Measurements from ENCODE around the gene KLK15. TPM values are rescaled to one million over a fixed set of nuclear protein-coding genes. Genes with fewer than 3 reads are reported as not detected.

KLK15 gene
- total RNA-seq, 1 donor from 2014 or later = not detected

DNA sequence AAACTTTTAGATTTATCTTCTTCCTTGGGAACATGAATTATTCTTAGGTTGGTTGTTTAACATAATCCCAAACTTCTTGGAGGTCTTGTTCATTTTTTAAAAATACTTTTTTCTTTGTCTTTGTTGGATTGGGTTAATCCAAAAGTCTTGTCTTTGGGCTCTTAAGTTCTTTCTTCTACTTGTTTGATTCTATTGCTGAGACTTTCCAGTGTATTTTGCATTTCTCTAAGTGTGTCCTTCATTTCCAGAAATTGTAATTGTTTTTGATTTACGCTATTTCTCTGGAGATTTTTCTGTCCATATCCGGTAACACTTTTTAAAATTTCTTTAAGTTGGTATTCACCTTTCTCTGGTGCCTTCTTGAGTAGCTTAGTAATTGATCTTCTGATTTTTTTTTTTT, 9.8 kb upstream of the KLK15 start:
- no peak for ATAC-seq

DNA sequence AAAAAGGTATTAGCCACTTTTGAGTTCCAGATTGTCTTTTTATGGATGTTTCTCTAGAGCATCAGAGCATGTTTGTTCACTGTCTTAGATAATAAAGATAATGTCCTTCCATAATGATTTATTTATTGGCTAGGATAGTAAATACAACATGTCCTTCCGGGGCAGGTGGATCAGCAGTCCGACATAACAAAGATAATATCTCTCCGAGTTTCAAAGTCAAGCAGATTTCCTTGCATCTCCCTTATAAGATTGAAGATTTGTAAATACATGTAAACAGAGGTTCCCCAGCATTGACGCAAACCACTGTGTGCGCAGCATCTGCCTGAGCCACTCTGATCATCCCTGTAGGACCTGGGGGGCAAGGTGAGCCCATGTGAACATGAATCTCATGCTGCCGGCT, 8.8 kb upstream of the KLK15 start:
- no peak for ATAC-seq

DNA sequence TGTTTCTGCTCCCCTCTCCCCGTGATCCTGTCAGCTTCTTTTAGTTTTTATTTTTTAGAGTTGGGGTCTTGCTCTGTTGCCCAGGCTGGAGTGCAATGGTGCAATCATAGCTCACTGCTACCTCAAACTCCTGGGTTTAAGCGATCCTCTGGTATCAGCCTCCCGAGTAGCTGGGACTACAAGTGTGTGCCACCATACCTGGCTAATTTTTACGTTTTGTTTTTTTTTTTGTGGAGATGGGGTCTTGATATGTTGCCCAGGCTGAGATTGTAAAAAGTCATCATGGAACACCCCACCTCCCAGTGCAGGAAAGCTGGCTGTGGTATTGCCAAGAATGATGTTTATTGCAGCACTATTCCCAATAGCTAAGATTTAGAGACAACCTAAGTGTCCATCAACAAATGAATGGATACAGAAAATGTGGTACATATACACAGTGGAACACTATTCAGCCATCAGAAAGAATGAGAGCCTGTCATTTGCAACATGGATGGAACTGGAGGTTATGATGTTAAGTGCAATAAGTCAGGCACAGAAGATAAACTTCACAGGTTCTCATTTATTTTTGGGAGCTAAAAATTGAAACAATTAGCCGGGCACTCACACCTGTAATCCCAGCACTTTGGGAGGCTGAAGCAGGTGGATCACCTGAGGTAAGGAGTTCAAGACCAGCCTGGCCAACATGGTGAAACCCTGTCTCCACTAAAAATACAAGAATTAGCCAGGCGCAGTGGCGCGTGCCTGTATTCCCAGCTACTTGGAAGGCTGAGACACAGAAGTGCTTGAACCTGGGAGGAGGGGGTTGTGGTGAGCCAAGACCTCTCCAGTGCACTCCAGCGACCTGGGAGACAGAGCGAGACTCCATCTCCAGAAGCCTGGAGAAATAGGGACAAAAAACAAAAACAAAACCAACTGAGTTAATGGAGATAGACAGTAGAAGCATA, 6.6 kb upstream of the KLK15 start:
- no peak for ATAC-seq

DNA sequence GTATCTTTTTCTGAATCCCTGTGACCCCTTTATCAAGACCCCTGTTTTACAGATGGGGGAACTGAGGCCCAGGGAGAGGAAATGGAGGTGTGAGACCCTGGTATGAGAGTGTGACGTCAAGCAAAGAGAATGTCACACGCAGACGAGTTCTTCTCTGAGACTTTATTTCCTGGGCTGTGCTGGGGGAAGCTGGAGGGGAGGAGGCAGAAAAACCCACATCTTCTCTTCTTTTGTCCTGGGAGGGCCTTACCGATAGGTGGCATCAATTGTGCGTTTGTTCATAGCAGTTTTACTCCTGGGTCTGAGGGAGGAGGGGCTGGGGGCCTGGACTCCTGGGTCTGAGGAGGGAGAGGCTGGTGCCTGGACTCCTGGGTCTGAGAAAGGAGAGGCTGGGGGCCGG, 4.9 kb upstream of the KLK15 start:
- no peak for ATAC-seq

DNA sequence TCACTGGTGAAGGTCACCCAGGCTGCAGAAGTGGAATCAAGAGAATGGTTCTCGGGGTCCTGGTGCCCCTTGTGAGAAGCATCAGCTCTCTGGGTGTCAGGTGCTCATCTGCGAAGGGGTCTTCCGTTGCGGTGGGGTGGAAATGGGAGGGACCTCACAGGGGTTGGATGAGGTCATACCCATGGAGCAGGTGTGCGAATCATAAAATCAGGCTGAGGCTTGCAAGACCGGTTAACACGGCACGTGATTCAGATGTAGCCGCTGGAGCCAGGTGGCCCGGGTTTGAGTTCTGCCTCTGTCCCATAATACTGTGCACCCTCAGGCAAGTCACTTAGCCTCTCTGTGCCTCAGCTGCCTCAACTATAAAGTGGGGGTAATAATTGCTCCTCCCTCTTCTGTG, 3.9 kb upstream of the KLK15 start:
- peak; percentile 45 for ATAC-seq

DNA sequence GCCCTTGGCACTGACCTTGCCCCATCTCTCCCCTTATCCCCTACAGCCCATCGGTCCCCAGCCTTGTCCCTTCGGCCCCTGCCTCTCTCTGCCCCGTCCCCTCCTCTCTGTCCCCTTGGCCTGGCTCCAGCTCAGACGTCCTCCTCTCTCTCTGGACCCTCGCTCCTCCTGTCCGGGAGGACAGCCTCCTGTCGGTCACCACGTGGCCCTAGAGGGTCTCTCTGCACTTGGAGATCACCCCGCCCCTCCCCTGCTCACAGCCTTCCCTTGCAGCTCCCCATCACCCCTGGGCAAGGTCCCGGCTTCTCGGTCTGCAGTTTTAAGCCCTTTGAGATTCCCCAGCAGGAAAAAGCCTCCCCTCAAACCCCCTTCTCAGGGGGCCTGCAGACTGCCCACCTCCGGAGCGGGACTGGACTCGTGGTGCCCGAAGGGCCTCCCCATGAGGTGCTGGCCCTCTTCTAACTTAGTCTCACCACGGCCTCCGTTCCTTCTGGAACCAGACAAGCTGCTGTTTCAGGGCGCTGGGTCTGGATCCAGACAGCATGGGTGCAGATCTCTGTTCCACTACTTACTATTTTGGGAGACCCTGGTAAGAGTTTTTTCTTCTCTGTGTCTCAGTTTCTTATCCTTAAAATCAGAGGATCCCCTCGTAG, 3.3 kb upstream of the KLK15 start:
- peak; percentile 6 for ATAC-seq

DNA sequence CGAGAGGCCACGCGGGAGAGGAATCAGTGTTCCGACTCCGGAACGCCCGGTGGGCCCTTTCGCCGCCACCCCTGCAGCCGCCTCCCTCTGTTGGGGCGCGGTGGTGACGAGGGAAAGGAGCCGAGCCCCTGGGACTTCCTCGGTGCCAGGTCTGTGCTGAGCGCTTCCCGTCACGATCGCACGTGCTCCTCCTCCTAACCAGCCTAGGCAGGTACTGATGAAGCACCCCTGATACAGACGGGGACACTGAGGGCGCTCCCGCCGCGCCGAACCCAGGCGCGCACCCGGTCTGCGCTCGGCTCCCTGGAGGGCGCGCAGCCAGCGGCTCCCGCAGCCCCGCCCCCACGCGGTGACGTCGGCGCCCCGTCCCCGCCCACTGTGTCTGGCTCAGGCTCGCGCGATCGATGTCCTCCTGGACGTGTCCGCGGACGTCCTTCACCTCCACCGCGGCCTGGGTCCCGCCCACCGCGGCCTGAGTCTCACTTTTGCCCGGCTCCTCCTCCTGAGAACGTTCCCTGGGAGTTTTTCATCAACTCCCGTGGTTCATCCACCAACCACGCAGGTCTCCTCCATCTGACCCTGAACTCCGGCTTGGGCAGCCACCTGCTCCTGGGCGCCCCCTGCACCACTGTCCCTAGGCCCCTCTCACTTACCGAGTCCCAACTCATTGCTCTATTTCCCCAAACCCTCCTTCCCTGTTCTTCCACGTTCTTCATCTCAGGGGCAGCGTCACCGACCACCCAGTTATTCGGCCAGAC, 2.6 kb upstream of the KLK15 start:
- ATAC-seq = peak; percentile 90

DNA sequence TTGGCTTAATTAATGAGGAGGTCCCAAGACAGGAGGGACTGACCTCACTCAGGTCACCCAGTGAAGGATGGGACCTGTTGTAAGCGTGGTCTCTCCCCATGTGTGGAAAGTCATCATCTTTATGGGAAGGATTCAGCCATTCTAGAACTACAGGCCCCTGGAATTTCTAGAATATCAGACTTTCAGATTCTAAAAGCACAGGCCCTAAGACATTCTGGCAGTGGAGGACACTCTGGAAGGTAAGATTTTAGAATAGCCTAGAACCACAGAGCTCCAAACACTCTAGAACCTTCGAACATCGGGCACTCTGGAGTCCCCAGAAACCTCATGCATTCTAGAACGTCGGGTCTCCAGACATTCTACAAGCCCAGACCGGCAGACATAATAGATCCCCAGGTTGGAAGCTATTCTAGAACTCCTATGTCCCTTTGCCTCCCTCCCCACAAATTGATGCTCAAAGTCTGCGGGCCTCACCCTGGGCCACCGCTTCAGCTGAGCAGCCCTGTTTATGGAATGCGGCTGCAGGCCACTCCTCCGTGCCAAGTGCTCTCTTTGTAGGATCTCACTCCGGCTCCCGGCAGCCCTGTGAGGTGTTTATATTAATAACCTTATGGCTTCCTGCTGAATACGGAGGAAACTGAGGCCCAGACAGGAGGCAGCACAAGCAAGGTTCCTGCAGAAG, 1.9 kb upstream of the KLK15 start:
- peak; percentile 7 for ATAC-seq

DNA sequence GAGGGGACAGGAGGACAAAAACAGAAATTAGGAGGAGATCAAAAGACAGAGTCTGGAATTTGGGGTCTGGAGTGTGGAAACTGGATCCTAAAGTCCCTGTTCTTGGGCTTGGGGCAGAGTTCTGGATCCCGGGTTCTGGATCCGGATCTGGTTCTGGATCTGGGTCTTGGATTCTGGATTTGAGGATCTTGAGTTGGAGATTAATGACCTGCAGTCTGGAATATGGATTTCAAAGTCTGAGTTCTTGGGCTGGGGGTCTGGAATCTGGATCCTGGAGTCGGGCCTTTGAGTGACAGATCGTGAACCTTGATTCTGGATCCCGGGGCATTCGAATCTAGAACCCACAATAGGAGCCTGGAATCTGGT, 411 bp upstream of the KLK15 start:
- ATAC-seq = no peak

DNA sequence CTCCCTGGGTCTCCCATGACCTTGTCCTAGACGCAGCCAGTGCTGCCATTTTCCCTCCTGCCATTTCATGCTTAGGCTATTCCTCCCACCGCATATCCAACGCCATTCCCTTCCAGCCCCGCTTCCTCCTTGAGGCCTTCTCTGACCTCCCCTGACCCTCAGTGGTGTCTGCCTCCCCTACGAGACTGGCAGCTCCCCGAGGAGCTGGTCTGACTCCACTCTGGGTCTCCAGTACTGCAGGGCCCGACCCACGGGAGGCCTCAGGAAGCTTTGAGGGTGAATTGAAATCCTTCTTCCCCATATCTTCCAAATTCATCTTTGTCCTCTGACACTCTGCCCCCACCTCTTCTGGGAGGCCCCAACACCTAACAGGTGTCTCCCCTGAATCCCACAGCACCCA, 708 bp downstream of the KLK15 start:
- no peak for ATAC-seq

DNA sequence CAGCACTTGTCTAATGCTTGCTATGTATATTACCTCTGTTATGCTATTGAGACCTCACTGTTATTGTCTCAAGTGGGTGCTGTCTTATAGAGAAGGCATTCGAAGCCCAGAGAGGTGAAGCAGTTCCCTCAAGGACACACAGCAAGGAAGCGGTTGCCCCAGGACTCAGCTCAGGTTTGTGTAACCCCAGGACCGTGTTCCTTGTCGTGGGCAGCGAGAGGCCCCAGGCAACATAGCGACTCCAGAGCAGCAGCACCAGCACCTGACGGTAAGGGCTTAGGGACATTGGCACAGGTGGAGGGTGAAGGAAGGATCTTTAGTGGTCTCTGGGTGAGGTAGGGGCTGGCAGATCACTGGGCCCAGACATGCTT, 2.4 kb downstream of the KLK15 start:
- ATAC-seq = no peak

DNA sequence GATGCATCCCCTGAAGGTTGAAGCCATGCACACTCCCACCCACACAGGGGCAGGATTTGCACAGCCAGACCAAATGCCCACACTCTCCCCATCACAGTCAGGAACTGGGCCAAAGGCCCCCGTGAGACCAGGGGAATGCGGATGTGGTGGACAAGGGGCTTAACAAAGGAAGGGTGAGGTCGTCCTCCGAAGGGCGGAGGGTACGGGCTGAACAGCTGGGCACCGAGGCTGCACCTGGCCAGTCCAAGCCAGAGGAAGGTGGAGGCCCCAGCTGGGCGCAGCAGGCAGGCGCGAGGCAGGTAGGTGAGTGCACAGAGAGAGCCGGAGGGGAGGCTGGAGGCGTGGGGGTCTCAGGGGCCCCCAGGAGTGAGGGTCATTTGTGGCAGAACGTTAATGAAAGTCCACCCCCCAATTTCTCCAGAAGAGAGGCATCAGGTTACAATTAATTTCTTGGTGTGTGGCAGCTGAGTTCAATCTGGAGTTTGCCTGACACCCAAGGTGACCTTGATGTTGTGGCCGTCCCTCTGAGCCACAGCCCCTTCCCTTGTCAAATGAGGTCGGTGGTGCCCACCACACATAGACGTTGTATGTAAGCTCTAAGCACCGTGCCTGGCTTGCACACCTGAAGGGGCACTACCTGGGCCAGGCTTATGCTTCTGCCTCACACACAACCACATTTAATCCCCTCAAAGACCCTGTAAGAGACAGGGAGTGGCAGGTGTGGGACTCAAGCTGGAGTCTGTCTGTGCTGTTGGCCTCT, 2.9 kb downstream of the KLK15 start:
- no peak for ATAC-seq

DNA sequence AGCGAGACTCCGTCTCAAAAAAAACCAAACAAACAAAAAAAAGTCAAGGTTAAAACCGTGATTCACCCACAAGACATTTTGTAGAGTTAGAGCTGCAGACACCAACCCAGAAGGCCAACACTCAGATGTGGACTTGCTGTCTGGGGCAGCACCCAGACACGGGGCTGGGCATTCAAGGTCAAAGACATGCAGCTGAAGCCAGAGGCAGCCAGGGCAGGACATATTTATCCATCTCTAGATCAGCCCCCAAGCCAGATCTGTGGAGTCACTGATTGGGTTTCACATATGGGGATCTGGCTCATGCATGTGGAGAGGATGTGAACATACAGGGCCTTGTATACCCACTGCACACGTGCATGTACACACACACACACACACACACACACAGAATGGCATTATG, 3.6 kb downstream of the KLK15 start:
- ATAC-seq = no peak

DNA sequence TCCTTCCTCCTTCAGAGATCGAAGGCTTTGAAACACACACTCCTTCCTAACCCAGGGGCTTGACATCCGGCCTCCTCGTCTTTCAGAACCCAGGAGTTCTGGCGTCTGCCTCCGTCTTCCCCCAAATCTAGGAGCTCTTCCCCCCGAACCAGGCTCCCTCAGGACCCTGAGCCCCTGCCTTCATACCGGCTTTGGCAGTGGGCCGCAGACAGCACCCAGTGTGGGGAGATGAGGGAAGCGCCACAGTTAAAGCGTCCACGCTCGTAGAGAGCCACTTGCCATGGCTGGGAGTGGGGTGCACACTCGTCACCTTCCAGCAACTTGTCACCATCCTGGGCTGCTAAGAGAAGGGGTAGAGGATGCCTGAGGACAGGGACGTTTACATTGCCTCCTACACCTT, 5.9 kb downstream of the KLK15 start:
- no peak for ATAC-seq

DNA sequence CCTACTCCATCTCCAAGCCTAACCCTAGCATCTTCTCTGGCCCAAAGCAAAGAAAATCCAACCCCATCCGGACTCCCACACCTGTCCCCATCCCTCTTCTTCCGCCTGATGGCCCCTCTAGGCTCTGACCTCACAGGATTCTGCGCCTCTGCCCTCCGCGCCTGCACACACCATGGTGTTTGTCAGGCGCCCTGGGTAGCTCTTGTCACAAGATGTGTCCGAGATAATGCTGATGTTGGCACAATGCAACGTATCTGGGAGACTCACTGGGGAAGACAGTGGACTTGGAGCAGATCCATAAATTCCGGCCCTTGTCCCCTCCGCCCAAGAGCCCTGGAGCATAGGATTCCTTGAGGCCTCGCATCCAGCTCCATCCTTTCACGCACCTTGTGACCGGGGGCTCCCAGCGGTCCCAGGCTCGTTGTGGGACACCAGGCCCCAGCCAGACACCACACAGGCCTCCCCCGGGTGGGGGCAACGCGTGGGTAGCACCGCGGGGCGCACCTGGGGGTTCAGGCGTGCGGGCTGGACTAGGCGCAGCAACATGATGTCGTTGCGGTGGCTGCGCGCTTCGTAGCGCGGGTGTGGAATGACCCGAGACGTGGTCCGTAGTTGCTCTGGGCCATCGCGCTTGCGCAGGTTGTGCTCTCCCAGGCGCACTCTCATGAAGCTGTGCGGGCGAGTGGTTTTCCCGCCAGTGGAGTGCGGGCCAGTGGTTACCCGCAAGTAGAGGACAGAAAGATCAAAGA, 6.7 kb downstream of the KLK15 start:
- no peak for ATAC-seq

DNA sequence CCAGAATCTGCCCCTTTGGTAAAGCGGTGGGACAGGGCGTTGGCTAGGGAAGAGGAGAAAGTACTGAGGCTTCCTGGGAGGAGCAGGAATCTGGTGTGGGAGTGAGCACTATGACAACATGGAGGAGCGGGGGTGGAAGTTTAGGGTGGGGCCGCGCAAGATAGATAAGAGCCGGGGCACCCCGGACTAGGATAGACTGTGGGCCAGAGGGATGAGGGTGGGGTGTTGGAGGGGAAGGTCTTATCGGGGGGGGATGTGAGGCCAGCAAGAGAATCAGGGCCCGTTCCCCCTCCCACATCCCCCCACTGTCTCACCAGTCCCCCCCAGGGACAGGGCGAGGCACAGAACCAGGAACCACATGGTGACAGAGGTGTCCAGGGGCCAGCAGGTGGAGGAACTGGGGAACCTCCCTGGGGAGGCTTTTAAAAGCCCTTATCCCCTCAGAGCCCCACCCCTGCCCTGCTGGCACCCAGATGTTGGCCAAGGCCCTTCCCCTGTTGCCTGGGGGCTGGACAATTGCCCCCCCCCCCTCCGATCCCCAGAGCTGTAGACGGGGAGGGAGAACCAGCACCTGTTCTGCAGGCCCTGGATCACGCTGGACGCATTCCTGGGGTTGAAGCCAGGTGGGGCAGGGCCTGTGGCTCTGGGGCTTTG, 9.9 kb downstream of the KLK15 start, which contains the start of gene KLK1:
Gene KLK1 (minus strand): TSS at position 399 of the 654 bp plus-strand sequence. CDS start 39 bp downstream, at position 360.
- no peak for ATAC-seq

DNA sequence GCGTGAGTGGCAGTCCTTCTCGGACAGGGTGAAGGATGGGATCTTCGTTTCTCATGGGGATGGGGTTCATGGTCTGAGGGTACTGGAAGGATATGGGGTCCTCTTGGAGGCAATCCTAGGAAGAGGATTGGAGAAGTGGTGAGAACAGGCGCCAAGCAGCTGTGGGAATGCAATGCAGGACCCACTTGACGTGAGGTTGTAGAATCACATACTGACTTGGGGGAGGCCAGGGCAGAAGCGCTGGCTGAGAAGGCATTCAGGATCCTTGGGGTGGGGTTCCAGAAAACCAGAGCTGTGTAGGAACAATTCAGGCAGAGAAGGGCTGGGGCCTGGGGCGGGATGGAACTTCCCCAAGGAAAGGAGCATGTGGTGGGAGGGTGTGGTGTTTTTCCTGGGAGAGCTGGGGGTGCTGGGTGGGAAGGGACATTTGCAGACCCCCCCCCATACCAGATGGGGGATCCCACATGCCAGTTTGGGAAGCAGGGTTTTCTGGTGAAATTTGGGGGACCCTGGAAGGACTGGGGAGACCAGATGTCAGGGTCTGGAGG, 10.6 kb downstream of the KLK15 start:
- no peak for ATAC-seq

DNA sequence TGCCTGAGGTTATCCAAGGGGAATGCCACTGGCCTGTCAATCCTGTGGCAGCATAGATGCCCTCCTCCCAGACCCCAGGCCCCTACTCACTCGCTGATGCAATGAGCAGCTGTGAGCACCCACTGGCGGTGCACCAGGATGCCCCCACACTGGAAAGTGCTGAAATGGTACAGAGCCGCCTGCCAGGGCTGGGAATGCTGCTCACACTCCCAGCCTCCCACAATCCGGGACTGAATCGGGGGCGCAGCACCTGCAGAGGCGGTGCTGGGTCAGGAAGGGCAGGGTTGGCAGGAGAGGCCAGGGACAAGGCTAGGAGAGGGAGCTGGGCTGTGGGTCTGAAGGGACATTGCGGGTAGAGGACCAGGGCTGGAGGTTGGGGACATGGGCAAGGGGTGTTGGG, 11.8 kb downstream of the KLK15 start:
- ATAC-seq = no peak

DNA sequence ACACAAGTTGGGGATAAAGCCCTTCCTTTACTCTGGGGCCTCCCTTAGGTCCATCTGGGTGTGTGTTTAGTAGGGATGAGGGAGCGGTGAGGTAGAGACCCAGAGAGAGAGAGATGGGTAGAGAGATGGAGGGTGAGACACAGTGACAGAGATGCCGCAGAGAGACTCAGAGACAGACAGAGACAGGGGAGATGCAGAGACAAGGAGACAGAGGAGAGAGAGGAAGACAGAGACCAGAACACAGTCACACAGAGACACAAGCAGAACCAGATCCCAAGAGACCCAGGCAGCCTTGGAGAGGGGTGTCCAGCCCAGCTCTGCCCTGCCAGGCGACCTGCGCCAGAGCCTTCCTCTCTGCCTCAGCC, 12.1 kb downstream of the KLK15 start:
- ATAC-seq = no peak

DNA sequence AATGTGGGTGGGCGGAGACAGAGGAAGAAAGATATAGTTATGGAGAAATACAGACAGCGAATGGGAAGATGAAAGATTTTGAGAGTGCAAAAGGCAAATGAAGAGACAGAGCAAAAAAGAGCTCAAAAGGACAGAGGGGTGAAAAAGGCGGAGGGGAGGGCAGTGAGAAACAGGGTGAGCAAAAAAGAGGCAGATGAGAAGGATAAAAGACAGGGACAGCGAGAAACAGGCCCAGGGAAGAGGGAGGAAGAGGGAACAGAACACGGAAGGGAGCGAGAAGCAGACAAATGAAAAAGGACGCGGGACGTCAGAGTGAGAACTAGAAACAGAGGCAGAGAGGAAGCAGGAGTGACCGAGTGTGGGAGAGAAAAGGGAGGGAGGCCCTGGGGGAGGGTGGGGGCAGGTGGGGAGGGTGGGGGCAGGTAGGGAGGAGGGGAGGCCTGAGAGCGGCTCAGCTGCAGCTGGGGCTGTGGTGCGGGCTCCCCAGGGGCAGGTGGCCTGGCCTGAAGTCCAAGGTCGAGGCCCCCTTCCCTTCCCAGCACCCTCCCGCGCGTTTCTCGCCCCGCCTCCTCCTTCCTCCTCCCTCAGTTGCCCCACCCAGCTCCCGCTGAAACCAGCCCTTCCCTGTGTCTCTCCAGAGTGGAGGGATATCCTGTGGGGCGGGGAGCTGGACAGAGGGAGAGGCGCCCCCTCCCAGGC, 12.7 kb downstream of the KLK15 start:
- ATAC-seq = peak; percentile 14
